ENCODE measurements around the gene DTWD2.
"Not testable (repeated sequence)": the region's sequence is repeated elsewhere in the genome, so short reads cannot be mapped to it uniquely, and the experiment has no call there.

DTWD2 gene

DNA sequence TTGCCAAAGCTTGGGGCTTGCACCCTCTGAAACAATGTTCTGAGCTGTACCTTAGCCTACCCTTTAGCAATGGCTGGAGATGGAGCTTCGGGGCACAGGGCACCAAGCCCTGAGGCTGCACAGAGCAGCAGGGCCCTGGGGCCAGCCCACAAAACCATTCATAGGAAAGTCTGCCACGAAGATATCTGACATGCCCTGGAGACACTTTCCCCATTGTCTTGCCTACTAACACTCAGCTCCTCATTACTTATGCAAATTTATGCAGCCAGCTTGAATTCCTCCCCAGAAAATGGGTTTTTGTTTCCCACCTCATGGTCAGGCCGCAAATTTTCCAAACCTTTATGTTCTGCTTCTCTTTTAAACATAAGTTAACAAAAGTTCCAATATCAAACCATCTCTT lies 105.7 kb downstream of the DTWD2 start:
- H3K4me3 ChIP-seq (ENCODE audit: low read depth, low read length), result no peak overlapping the region

DNA sequence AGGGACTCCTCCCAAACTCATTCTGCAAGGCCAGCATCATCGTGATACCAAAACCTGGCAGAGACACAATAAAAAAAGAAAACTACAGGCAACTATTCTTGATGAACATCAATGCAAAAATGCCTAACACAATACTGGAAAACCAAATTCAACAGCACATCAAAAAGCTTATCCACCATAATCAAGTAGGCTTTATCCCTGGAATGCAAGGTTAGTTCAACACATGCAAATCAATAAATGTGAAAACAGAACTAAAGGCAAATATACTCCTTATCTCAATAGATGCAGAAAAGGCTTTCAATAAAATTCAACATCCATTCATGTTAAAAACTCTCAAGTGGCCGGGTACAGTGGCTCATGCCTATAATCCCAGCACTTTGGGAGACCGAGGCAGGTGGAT lies 111.5 kb downstream of the DTWD2 start:
- H3K4me3 ChIP-seq (ENCODE audit: low read depth, low read length), result not testable (repeated sequence)

DNA sequence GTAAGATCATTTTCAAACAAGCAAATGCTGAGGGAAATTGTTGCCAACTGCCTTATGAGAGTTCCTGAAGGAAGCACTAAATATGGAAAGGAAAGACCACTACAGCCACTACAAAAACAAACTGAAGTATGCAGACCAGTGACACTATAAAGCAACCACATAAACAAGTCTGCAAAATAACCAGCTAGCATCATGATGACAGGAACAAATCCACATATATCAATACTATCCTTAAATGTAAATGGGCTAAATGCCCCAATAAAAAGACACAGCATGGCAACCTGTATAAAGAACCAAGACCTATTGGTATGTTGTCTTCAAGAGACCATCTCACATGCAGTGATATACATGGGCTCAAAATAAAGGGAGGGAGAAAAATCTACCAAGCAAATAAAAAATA lies 113.2 kb downstream of the DTWD2 start:
- H3K4me3 ChIP-seq (ENCODE audit: low read depth, low read length), result no peak overlapping the region

DNA sequence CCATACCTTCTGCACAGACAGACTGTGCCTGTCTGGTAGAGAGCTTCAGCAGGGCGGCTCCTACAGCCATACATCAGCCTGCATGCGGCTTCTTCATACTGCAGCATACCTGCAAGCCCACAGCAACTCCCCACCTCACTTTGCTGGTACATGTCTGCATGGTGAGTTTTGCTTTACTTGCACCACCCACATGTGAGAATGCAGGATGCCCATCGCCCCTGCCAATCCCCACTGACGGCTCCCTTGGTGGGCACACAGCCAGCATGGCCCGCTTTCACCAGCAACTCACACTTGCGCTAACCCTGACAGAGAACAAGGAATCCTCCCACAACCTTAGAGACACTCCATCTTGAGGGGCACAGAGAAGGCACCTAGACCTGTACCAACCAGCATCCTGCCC lies 114.9 kb downstream of the DTWD2 start:
- H3K4me3 ChIP-seq (ENCODE audit: low read depth, low read length), result no peak overlapping the region

DNA sequence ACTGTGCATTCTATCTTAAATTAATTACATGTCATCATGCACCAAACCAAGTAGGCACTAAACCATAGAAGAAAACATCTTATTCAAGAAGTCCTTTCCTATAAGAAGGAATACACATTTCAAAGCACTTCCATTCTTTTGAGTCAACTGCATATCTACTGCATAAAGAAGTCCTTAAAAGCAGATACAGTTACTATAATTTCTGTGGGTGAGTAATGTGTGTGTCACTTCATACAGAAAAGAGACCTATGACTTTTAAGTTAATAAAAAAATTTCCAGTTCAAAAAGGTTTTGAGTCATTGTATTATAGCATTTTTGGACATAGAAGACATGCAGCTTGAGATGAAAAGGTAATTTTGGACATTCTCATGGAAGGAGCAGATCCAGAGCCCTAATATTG lies 125.0 kb downstream of the DTWD2 start:
- H3K4me3 ChIP-seq (ENCODE audit: low read depth, low read length), result no peak overlapping the region

DNA sequence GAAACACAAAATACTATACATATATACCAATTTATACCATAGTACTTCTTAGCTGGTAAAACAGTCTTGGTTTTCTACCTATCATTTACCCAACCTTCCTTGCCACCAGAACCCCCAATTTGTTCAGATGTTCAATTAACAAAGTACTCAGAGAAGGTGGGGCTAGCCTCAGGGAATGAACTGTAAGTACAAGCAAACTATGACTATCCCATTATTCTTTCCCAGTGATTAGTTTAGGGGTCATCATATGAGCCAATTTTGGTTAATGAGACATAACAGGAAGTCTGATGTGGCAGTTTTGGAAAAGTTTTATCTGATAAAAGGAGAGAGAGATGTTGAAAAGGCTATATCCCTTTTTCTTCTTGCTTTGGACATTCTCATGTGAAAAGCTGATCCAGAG lies 125.8 kb downstream of the DTWD2 start:
- H3K4me3 ChIP-seq (ENCODE audit: low read depth, low read length), result no peak overlapping the region

DNA sequence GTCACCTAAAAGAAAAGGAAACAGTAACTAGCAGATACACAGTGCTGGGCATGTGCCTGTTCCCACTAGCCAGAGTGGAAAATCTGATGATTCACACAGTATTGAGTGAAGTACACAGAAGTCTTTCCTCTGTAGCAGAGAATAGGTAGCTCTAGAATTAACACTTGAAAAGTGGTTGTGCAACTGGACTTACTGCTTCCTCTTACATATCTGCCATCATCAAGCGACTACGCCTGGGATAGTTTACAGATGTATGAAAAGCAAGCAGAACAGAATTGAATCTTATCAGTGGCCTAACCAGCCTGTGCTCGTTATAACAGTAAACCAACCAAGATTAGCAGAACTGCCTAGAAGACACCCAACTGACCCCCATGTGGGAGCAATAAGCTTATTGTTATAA lies 130.6 kb downstream of the DTWD2 start:
- H3K4me3 ChIP-seq (ENCODE audit: low read depth, low read length), result no peak overlapping the region

DNA sequence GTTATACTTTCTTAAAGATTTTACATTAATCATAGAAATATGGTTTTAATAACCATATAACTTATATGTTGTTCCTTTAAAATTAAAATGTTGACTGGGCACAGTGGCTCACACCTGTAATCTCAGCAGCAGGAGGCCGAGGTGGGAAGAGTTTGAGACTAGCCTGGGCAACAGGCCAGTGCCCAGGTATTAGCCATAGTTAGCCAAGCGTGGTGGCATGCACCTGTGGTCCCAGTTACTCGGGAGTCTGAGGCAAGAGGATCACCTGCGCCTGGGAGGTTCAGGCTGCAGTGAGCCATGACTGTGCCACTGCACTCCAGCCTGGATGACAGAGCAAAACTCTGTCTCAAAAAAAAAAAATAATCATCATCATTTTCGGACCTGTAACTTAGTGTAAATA lies 133.5 kb downstream of the DTWD2 start:
- no peak overlapping the region for H3K4me3 ChIP-seq (ENCODE audit: low read depth, low read length)

DNA sequence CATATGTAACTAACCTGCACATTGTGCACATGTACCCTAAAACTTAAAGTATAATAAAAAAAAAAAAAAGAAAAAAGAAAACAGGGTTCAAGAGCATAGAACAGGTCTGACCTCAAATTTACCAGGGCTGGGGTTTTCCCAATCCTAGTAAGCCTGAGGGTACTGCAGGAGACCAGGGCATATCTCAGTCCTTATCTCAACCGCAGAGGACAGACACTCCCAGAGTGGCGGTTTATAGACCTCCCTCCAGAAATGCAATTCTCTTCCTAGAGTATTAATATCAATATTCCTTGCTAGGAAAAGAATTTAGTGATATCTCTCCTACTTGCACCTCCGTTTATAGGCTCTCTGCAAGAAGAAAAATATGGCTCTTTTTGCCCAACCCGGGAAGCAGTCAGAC lies 136.6 kb downstream of the DTWD2 start:
- not testable (repeated sequence) for H3K4me3 ChIP-seq (ENCODE audit: low read depth, low read length)

DNA sequence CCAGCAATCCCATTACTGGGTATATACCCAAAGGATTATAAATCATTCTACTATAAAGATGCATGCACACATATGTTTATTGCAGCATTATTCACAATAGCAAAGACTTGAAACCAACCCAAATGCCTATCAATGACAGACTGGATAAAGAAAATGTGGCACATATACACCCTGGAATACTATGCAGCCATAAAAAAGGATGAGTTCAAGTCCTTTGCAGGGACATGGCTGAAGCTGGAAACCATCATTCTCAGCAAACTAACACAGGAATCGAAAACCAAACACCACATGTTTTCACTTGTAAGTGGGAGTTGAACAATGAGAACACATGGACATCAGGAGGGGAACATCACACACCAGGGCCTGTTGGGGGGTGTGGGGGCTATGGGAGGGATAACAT lies 138.8 kb downstream of the DTWD2 start:
- H3K4me3 ChIP-seq (ENCODE audit: low read depth, low read length), result not testable (repeated sequence)

DNA sequence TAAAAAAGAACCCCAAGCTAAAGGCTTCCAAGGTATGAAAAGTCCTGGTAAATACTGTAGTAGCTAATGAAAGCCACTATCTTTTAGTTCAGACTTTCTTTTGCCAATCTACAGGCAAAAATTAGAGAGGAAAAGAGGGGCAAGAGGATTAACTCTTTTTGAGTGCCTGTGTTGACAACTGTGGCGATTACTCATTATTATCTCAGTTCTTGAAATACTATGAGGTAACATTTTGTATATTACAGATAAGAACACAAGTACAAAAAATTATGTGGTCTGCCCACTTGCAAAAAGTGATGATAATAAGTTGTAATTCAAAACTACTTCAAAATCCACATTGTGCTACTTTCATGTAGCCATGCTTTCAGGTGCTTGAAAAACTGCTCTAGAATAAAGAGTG lies 144.0 kb downstream of the DTWD2 start:
- no peak overlapping the region for H3K4me3 ChIP-seq (ENCODE audit: low read depth, low read length)

DNA sequence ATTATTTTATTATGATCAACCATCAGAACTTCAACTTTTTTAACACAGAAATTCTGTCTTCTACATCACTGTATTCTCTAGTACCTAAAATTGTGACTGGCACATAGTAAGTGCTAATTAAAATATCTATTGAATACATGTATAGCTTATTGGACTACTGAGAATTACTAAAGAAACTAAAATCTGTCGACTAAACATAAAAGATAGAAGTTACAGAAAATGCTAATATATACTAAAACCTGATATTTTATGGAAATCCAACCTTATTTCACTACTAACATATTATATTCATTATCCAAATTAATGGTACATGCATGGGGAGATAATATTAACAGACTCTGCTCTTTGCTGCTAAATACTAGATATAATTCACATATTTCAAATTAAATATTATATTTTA lies 153.6 kb downstream of the DTWD2 start:
- no peak overlapping the region for H3K4me3 ChIP-seq (ENCODE audit: low read depth, low read length)

DNA sequence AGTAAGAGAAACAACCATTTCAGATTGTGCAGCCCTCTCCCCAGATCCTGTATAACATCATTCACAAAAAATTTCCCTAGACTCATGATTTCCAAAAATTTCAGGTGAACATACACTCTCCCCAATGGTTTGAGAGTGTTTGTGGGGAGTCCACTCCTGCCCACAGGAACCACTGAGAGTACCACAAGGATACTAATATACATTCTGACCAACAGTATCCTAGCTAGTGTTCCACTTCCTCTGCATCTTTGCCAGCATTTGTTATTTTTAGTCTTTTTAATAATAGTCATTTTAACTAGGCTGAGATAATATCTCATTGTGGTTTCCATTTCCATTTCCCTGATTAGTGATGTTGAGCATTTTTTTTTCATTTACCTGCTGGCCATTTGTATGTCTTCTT lies 155.4 kb downstream of the DTWD2 start:
- H3K4me3 ChIP-seq (ENCODE audit: low read depth, low read length), result no peak overlapping the region

DNA sequence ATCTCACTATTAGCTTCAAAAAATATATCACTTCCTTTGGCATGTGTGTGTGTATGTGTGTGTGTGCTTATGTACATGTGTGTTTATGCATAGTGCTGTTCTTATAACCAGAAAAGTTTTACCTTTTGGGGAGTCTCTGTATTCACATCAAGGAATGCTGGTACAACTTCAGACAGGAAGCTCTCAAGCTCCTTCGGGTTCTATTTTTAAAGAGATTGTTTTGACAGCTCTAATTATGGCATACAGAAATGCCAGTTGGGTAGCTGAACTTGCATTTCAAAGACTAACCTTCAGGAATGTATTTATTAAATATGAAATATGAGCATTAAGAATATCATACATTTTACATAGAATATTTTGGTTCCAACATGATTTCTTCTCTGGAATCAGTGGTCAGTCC lies 163.1 kb downstream of the DTWD2 start:
- H3K4me3 ChIP-seq (ENCODE audit: low read depth, low read length), result no peak overlapping the region

DNA sequence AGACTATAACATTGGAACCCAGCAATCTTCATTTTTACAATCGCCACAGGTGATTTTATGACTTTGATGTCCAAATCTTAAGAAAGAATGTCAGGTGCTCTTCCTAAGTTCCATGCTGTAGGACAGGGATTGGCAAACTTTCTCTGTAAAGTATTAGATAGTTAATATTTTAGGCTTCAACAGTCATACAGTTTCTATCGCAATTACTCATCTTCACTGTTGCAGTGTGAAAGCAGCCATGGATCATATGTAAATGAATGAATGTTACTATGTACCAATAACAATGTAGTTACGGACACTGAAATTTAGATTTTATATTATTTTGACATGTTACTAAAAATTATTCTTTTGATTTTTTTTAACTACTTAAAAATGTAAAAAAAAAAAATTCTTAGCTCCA lies 169.7 kb downstream of the DTWD2 start:
- H3K4me3 ChIP-seq (ENCODE audit: low read depth, low read length), result no peak overlapping the region

DNA sequence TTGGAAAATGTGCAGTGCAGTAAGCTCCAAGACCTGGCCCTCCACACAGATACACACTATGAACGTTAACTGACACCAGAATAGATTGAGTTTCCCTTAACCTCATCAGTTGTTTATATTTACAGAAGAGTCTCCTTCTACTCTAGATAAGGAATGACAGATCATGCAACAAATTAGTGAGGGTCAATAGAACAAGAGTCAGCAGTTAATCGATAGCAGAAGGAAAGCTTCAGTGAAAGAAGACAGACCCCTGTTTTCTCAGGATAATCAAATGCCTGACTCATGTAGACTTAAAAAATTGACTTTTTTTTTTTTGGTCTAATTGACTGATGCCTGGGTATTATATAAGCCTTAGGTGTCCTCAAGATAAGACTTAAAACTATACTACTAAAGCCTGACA lies 179.9 kb downstream of the DTWD2 start:
- H3K4me3 ChIP-seq (ENCODE audit: low read depth, low read length), result no peak overlapping the region

DNA sequence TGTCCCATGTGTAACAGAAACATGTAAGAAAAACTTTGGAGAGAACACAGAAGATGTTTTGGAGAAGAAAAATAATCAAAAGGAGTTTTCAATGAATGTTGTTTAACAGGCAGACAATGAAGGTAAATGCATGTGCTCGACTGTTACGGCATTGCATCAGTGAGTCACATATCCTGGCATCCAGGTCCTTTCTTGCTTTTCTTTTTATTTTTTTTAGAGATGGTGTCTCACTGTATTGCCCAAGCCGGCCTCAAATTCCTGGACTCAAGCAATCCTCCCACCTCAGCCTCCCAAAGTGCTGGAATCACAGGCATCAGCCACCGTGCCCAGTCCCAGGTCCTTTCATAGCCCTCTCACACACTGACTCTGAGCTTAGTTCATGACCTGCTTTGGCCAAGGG lies 181.8 kb downstream of the DTWD2 start:
- H3K4me3 ChIP-seq (ENCODE audit: low read depth, low read length), result no peak overlapping the region

DNA sequence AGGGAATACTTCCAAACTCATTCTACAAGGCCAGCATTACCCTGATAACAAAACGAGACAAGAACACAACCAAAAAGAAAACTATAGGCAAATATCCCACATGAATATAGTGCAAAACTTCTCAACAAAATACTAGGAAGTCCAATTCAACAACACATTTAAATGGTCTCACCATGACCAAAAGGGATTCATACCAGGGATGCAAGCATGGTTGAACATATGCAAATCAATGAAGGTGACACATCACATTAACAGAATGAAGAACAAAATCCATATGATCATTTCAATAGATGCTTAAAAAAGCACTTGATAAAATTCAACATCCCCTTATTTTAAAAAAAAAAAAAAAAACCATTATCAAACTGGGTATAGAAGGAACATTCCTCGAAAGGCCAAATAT lies 186.0 kb downstream of the DTWD2 start:
- H3K4me3 ChIP-seq (ENCODE audit: low read depth, low read length), result no peak overlapping the region

DNA sequence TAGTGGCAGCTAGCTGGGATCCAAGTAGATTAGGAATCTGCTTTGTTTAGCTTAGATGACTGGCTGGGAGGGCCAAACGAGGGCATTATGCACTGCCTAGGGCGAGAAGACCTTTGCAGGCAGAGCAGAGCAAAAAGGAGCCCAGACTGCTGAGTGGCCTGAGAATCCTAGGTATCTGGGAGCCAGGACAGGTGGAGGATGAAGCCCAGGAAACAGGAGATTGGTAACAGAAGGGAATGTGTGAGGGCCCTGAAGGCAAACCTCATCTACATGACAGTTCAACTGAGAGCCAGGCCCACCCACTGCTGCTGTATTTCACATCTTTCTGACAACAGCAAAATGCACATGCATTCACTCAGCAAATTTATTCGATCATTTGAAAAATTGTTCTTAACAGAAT lies 192.3 kb downstream of the DTWD2 start:
- H3K4me3 ChIP-seq (ENCODE audit: low read depth, low read length), result no peak overlapping the region

DNA sequence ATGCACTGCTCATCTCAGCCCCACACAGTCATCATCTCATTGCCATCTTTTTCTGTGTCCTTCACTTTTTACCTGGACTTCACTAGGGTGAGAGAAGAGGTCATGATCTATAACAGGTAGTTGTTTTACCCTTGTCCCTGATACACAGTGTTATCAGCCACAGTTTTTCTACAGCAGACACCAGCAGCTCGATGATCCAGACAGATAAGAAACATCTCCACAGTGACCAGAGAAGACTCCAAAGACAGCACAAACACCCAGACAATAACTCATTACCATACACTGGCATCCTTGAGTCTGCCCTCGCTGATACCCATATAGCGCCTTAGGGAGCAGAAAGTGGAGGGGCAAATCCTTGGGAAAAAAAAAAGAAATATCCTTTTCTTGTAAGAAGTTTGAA lies 194.1 kb downstream of the DTWD2 start:
- no peak overlapping the region for H3K4me3 ChIP-seq (ENCODE audit: low read depth, low read length)

DNA sequence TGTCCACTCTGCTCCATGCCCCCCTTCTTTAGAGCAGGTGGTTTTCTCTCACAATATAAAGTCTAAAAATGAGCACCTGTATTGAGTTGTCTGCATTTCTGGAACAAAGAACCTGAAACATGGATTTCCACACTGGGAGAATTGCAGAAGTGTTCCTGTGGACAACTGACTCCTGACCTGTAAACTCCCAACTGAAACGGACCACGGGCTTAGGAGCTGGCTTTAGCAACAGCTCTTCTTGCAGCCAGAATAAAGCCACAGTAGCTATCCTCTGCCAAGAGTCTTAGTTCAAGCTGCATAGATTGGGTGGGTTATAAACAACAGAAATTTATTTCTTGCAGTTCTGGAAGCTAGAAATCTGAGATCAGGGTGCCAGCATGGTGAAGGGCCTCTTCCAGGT lies 194.7 kb downstream of the DTWD2 start:
- H3K4me3 ChIP-seq (ENCODE audit: low read depth, low read length), result no peak overlapping the region

DNA sequence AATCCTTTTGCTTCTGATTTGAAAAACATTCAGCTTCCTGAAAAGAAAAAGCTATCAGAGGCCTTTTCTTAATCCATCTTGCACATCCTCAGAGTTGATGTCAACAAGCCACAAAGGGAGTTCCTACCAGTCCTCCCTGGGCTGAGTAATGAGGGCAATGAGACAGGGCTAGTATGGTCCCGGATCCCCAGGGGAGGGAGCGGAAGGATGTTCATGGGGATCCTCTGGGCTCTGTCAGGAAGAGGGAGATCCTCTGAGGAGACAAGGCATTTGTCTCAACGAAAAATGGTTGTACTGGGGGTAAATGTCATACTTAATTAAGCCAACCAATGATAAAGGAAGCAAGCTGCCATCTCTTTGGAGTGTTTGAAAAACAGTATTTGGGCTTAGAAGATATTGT lies 195.3 kb downstream of the DTWD2 start:
- H3K4me3 ChIP-seq (ENCODE audit: low read depth, low read length), result no peak overlapping the region

DNA sequence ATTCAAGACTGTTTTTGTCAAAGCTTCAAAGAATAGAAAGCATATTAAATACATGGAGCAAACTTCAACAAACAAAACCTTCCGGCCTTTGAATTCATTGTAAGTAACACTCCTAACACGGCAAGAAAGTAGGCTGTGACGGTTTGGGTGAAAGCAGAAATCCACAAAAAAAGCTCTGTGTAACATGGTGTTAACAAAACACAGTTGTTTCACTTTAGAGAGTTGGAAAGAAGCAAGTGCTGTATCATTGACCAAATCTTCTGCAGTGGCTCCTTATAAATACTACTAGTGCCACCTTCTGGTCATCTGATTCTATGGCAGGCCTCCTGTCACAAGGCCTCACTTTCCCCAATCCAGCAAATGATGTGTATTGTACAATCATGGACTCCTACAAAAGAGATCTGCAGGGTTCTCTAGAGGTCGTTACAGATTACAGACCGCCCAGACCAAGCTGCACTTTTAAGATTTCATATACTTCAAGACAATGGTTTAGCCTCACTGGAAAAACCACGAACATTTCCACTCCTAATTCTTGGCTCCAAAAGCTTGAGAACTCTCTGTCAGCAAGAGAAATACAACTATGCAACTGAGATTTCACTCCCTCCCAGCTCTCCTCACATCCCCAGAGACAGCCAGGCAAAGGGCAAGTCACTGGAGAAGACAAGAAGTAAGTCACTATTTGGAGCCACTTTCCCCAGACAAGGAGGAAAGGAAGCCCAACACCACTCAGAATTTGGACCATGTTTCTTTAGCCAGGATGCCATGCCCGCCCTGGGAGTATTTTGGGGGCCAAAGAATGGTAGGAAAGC lies 196.2 kb downstream of the DTWD2 start:
- H3K4me3 ChIP-seq (ENCODE audit: low read depth, low read length), result no peak overlapping the region

Data from iPS-11a (cell line).